ENCODE measurements around the gene ERMP1. TPM values are rescaled to one million over a fixed set of nuclear protein-coding genes. Genes with fewer than 3 reads are reported as not detected.

Gene ERMP1
- total and polyA plus RNA-seq, 2 donors (not counting 1 experiment from before 2014, with no cell fraction given): 4.9 to 10.6 TPM

- Mint-ChIP-seq H3K4me3 (no peak overlapping the region), H3K27ac (no peak overlapping the region), H3K27me3 (no peaks in the 10 kb centered on the region), H3K9me3 (ENCODE audit: insufficient read depth) (no peaks in the 10 kb centered on the region), H3K4me1 (no peaks in the 10 kb centered on the region)
- ATAC-seq (ENCODE audit: low read depth) (no peak), DNase-seq (no peak)
- Histone ChIP-seq H3K27ac (ENCODE audit: low read length in 2 of 2) (no peak overlapping the region), H3K9me3 (ENCODE audit: control extremely low read depth in 1 of 3, control insufficient read depth in 2 of 3, insufficient read depth in 1 of 3, low read length in 2 of 3) (no peaks in the 10 kb centered on the region), H3K9ac (ENCODE audit: low read length) (no peak overlapping the region), H4K20me1 (ENCODE audit: control insufficient read depth, insufficient read depth, low read length, poor library complexity, severe bottlenecking) (no peaks in the 10 kb centered on the region), H3K27me3 (replicated peaks in 1 of 4; ENCODE audit: control extremely low read depth in 1 of 4, control insufficient read depth in 3 of 4, insufficient read depth in 4 of 4, low read length in 3 of 4) (no peaks in the 10 kb centered on the region), H3K4me3 (ENCODE audit: control extremely low read depth in 1 of 5, extremely low read depth in 1 of 5, insufficient read depth in 1 of 5, low read depth in 2 of 5, low read length in 4 of 5) (no peak overlapping the region), H3K36me3 (replicated peaks in 1 of 2; ENCODE audit: control extremely low read depth in 1 of 2, control insufficient read depth in 1 of 2, extremely low read depth in 1 of 2, insufficient read depth in 2 of 2, low read length in 1 of 2) (peaks cover 4 to 32% of the 10 kb centered on the region in 2 experiments), H2AFZ (ENCODE audit: insufficient read depth, low read depth, low read length, poor library complexity, severe bottlenecking) (no peak overlapping the region), H3K4me2 (replicated peaks; ENCODE audit: low read depth, low read length, poor library complexity, severe bottlenecking) (no peak overlapping the region), H3K79me2 (ENCODE audit: control insufficient read depth, insufficient read depth, low read length) (no peaks in the 10 kb centered on the region), H3K4me1 (ENCODE audit: control insufficient read depth in 2 of 2, insufficient read depth in 2 of 2, low read length in 2 of 2) (no peaks in the 10 kb centered on the region)
- CTCF ChIA-PET: no interaction called here
- POLR2A ChIA-PET: no interaction called here
- no CpG with 5 or more reads among the region's 2 CpGs for WGBS (ENCODE audit: insufficient coverage)
- intact Hi-C loops (cut with micrococcal nuclease): no loop called here
- no peak for TF ChIP-seq CTCF (IDR thresholded peaks at IDR 0.05)
- TF ChIP-seq EZH2 (IDR thresholded peaks at IDR 0.05; ENCODE audit: borderline replicate concordance, insufficient read depth, low read depth, low read length, poor library complexity, severe bottlenecking): no peak
These were observed 96.2 kb downstream of the ERMP1 start for GRCh38 chr9:5736563-5737346.

DNA sequence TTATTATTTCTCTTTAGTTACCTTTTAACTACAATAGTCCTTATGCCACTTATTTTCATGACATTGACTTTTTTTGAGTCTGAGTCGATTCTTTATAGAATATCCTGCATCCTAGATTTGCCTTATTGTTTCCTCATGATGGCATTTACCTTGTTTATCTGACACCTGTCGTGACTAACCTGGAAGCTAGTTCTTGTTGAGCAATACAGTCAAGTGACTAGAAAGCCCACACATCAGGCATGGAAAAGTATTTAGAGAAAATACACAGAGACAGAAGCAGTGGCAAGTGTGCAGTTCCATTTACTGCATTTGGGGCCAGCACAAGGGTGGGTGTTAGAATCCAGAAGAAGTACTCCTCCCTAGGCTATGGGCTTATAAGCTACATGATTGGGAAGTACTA, 97.8 kb downstream of the ERMP1 start:
- Mint-ChIP-seq H3K27ac (no peak overlapping the region), H3K4me1 (no peaks in the 10 kb centered on the region), H3K4me3 (no peak overlapping the region), H3K27me3 (no peaks in the 10 kb centered on the region), H3K9me3 (ENCODE audit: insufficient read depth) (no peaks in the 10 kb centered on the region)
- no peak for TF ChIP-seq CTCF (IDR thresholded peaks at IDR 0.05)
- no peak for TF ChIP-seq EZH2 (IDR thresholded peaks at IDR 0.05; ENCODE audit: borderline replicate concordance, insufficient read depth, low read depth, low read length, poor library complexity, severe bottlenecking)
- no peak overlapping the region for H2AFZ ChIP-seq (ENCODE audit: insufficient read depth, low read depth, low read length, poor library complexity, severe bottlenecking)
- WGBS (ENCODE audit: insufficient coverage): 100% methylated on average over 1 of the region's 2 CpGs
- no peak overlapping the region for H3K9ac ChIP-seq (ENCODE audit: low read length)
- H3K4me2 ChIP-seq (replicated peaks; ENCODE audit: low read depth, low read length, poor library complexity, severe bottlenecking): no peak overlapping the region
- no peaks in the 10 kb centered on the region for H3K79me2 ChIP-seq (ENCODE audit: control insufficient read depth, insufficient read depth, low read length)
- no peaks in the 10 kb centered on the region for H4K20me1 ChIP-seq (ENCODE audit: control insufficient read depth, insufficient read depth, low read length, poor library complexity, severe bottlenecking)
- DNase-seq: no peak
- no peak for ATAC-seq (ENCODE audit: low read depth)
- intact Hi-C loops (cut with micrococcal nuclease): no loop called here
- H3K36me3 ChIP-seq (replicated peaks in 1 of 2; ENCODE audit: control extremely low read depth in 1 of 2, control insufficient read depth in 1 of 2, extremely low read depth in 1 of 2, insufficient read depth in 2 of 2, low read length in 1 of 2): peaks cover 4 to 35% of the 10 kb centered on the region in 2 experiments
- ChIA-PET POLR2A (no interaction called here), CTCF (no interaction called here)
- no peaks in the 10 kb centered on the region for H3K9me3 ChIP-seq (ENCODE audit: control extremely low read depth in 1 of 3, control insufficient read depth in 2 of 3, insufficient read depth in 1 of 3, low read length in 2 of 3)
- no peaks in the 10 kb centered on the region for H3K4me1 ChIP-seq (ENCODE audit: control insufficient read depth in 2 of 2, insufficient read depth in 2 of 2, low read length in 2 of 2)
- H3K4me3 ChIP-seq (ENCODE audit: control extremely low read depth in 1 of 5, extremely low read depth in 1 of 5, insufficient read depth in 1 of 5, low read depth in 2 of 5, low read length in 4 of 5): no peak overlapping the region
- no peaks in the 10 kb centered on the region for H3K27me3 ChIP-seq (replicated peaks in 1 of 4; ENCODE audit: control extremely low read depth in 1 of 4, control insufficient read depth in 3 of 4, insufficient read depth in 4 of 4, low read length in 3 of 4)
- no peak overlapping the region for H3K27ac ChIP-seq (ENCODE audit: low read length in 2 of 2)
